HG03378 (cell line): ENCODE results near the gene NEIL3.

Experiments
- ATAC-seq: cut with Tn5 transposase; IDR thresholded peaks from one replicate; pipeline ENCODE4 v1.9.1; 2021; ENCODE audit warnings: mild to moderate bottlenecking, moderate library complexity; ENCODE audit not compliant: unreplicated experiment

NEIL3 gene

GRCh38 chr4:177408023-177408422 lies 98.3 kb downstream of the NEIL3 start:
- ATAC-seq: no peak

GRCh38 chr4:177410566-177410965 lies 100.9 kb downstream of the NEIL3 start:
- no peak for ATAC-seq

- no peak for ATAC-seq
Observed at GRCh38 chr4:177411996-177412395, 102.3 kb downstream of the NEIL3 start.
